Measurements from ENCODE around the gene MFSD1. TPM values are rescaled to one million over a fixed set of nuclear protein-coding genes. Genes with fewer than 3 reads are reported as not detected.

The MFSD1 gene
- total RNA-seq, 1 donor from 2014 or later: 61.0 TPM

DNA sequence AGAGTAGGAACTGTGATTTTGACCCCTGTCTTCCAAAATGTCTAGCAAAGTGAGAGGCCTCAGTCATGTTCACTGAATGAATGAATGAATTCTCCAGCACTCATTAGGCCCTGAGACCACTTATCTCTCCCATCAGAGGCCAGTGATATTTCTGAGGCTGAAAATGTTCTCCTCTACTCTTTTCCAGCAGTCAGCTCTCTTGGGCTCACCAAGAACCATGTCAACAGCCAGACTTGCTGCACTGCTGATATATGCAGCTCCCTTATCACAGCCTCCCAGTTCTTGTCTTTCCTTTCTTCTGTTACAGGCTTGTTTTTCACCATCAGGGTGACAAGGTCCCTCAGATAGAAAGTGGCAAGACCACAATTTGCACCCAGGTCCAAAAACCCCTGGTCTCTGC lies 28.7 kb upstream of the MFSD1 start:
- Histone ChIP-seq H3K27me3 (ENCODE audit: control insufficient read depth, insufficient read depth, low read length) (no peaks in the 10 kb centered on the region), H3K4me3 (ENCODE audit: low read depth, low read length) (no peak overlapping the region), H3K36me3 (ENCODE audit: control insufficient read depth, insufficient read depth, low read length) (no peaks in the 10 kb centered on the region)
- DNase-seq (ENCODE audit: low read depth): no peak
- no peak for TF ChIP-seq CTCF (IDR thresholded peaks at IDR 0.05; ENCODE audit: insufficient read depth, low read length, poor library complexity, severe bottlenecking)

GRCh38 chr3:158773845-158774830 lies 27.7 kb upstream of the MFSD1 start:
- H3K4me3 ChIP-seq (ENCODE audit: low read depth, low read length): no peak overlapping the region
- DNase-seq (ENCODE audit: low read depth): no peak
- no peak for TF ChIP-seq CTCF (IDR thresholded peaks at IDR 0.05; ENCODE audit: insufficient read depth, low read length, poor library complexity, severe bottlenecking)
- no peaks in the 10 kb centered on the region for H3K27me3 ChIP-seq (ENCODE audit: control insufficient read depth, insufficient read depth, low read length)
- no peaks in the 10 kb centered on the region for H3K36me3 ChIP-seq (ENCODE audit: control insufficient read depth, insufficient read depth, low read length)

DNA sequence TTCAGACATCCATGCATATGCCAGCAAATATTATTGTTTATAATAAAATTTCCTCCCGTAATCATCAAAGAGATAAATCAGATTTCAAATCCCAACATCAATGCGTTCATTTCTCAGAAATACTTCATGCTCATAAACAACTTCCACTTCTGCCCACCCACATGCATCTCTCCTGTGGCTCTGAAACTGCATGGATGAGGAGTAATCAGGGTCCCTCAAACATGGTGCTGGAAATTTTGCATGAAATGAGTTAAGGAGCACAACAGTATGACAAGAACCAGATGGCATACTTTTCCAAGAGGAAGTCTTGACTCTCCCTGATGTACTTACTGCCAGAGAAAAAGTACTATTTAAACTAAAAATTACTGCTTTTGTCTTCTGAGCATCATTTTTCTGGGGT lies 26.9 kb upstream of the MFSD1 start:
- Histone ChIP-seq H3K36me3 (ENCODE audit: control insufficient read depth, insufficient read depth, low read length) (no peaks in the 10 kb centered on the region), H3K4me3 (ENCODE audit: low read depth, low read length) (no peak overlapping the region), H3K27me3 (ENCODE audit: control insufficient read depth, insufficient read depth, low read length) (no peaks in the 10 kb centered on the region)
- no peak for DNase-seq (ENCODE audit: low read depth)
- no peak for TF ChIP-seq CTCF (IDR thresholded peaks at IDR 0.05; ENCODE audit: insufficient read depth, low read length, poor library complexity, severe bottlenecking)

DNA sequence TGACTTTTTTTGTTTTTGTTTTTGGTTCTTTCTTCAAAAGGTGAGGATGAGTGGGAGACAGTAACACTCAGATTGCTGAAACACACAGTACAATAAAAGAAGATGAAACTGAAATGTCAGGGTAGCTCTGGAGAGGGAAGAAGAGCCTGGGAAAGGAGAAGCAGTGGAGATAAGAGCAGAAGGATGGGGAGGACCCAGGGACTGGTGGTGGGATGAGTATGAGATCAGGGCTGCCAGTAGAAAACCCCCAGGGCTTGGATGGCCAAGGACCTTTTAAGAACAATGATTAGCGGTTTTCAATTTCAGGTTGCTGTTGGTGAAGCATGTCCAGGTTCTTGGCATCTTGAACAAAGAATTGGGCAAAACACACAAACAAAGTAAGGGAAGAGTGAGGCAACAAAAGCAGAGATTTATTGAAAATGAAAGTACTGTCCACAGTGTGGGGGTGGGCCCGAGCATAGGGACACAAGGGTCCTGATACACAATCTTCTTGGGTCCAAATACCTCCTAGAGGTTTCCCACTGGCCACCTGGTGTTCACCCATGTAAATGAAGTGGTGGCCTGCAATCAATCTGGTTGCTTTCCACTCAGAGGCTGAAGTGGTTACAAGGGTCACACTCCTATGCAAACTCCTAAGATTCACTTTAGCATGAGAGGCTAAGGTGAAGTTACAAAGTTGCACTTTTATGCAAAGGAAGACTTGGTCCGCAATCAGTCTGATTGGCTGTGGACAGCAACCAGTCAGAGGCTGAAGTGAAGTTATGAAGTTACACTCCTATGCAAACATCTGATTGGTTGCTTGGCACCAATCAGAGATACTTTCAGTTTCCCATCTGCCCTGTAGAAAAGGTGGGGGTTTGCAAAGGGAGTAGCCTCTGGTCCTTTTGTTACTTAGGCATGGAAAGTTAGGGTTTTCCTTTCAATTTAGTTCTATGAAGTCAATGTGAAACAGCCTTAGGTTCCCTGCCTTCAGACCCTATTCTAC lies 26.1 kb upstream of the MFSD1 start:
- no peak overlapping the region for H3K4me3 ChIP-seq (ENCODE audit: low read depth, low read length)
- no peak for DNase-seq (ENCODE audit: low read depth)

GRCh38 chr3:158776531-158776930 lies 25.3 kb upstream of the MFSD1 start:
- Histone ChIP-seq H3K4me3 (ENCODE audit: low read depth, low read length) (no peak overlapping the region), H3K27me3 (ENCODE audit: control insufficient read depth, insufficient read depth, low read length) (no peaks in the 10 kb centered on the region), H3K36me3 (ENCODE audit: control insufficient read depth, insufficient read depth, low read length) (no peaks in the 10 kb centered on the region)
- no peak for TF ChIP-seq CTCF (IDR thresholded peaks at IDR 0.05; ENCODE audit: insufficient read depth, low read length, poor library complexity, severe bottlenecking)
- no peak for DNase-seq (ENCODE audit: low read depth)

More for the DNA sequence above, 26.1 kb upstream of the MFSD1 start:
- TF ChIP-seq CTCF (IDR thresholded peaks at IDR 0.05; ENCODE audit: insufficient read depth, low read length, poor library complexity, severe bottlenecking): no peak
- Histone ChIP-seq H3K36me3 (ENCODE audit: control insufficient read depth, insufficient read depth, low read length) (no peaks in the 10 kb centered on the region), H3K27me3 (ENCODE audit: control insufficient read depth, insufficient read depth, low read length) (no peaks in the 10 kb centered on the region)

Measured in kidney epithelial cell (primary cell).